DMS53 treated with DMSO at 0.1 percent for 48 hours (cell line): ENCODE data around the gene HOXA2.

ENCODE experiments used
- DNase-seq: peaks from one replicate; lab custom pipeline; 2025; ENCODE audit not compliant: unreplicated experiment; lab: John Stamatoyannopoulos, UW

The HOXA2 gene

GRCh38 chr7:27100694-27101170, 1.8 kb downstream of the HOXA2 start:
- no peak for DNase-seq

- no peak for DNase-seq
Observed at GRCh38 chr7:27099453-27100370, 2.8 kb downstream of the HOXA2 start.

GRCh38 chr7:27098578-27099451, 3.7 kb downstream of the HOXA2 start:
- DNase-seq, result no peak

- no peak for DNase-seq
Observed at GRCh38 chr7:27097686-27098577, 4.6 kb downstream of the HOXA2 start.

GRCh38 chr7:27096768-27097514, 5.5 kb downstream of the HOXA2 start:
- no peak for DNase-seq

GRCh38 chr7:27095897-27096767, 6.4 kb downstream of the HOXA2 start, which contains the start of gene HOXA1:
TSS of gene HOXA1 (minus strand) at chr7:27096000. CDS start at chr7:27095912, 88 bp downstream.
- peak; percentile 98 for DNase-seq

GRCh38 chr7:27095050-27095896, 7.2 kb downstream of the HOXA2 start:
- DNase-seq, result no peak

GRCh38 chr7:27094304-27095049, 8.0 kb downstream of the HOXA2 start:
- no peak for DNase-seq

- no peak for DNase-seq
Observed at GRCh38 chr7:27093184-27093895, 9.1 kb downstream of the HOXA2 start.

- no peak for DNase-seq
Observed at GRCh38 chr7:27092819-27093110, 9.7 kb downstream of the HOXA2 start.

- no peak for DNase-seq
Observed at GRCh38 chr7:27091941-27092818, 10.3 kb downstream of the HOXA2 start.

- peak; percentile 94 for DNase-seq
Observed at GRCh38 chr7:27091105-27091504, 11.4 kb downstream of the HOXA2 start.

- DNase-seq, result no peak
Observed at GRCh38 chr7:27088002-27088922, 14.2 kb downstream of the HOXA2 start.

- DNase-seq, result peak; percentile 55
Observed at GRCh38 chr7:27083646-27084045, 18.8 kb downstream of the HOXA2 start.

- DNase-seq, result no peak
Observed at GRCh38 chr7:27082171-27082570, 20.3 kb downstream of the HOXA2 start.
